Motor neuron (in vitro differentiated cells): Measurements from ENCODE around the gene GAREM2. TPM values are rescaled to one million over a fixed set of nuclear protein-coding genes. Genes with fewer than 3 reads are reported as not detected.
"Not testable (repeated sequence)": the region's sequence is repeated elsewhere in the genome, so short reads cannot be mapped to it uniquely, and the experiment has no call there.

Experiments
- ATAC-seq, 8 experiments: fragments of 200-7000 bp; cut with Tn5 transposase; replicated peaks in 6 of 8; 2 replicates each; pipeline ENCODE4 v1.8.0; 2021; ENCODE audit warnings: mild to moderate bottlenecking in 8 of 8, moderate library complexity in 8 of 8
- H3K27ac ChIP-seq, 2 donors: fragments of 250-450 bp; sonication (Bioruptor Pico); 2 replicates each; pipeline ENCODE4 v1.9.0; 2021; ENCODE audit warnings: antibody characterized with exemption in 2 of 2, mild to moderate bottlenecking in 2 of 2, moderate library complexity in 1 of 2
- H3K4me1 ChIP-seq, 2 donors: fragments of 250-450 bp; sonication (Bioruptor Pico); replicated peaks in 1 of 2; 2 replicates each; pipeline ENCODE4 v1.6.1; 2021; ENCODE audit warnings: antibody characterized with exemption in 2 of 2, mild to moderate bottlenecking in 2 of 2, moderate library complexity in 1 of 2
- H3K4me3 ChIP-seq, 5 donors: fragments of 250-450 bp; sonication (Bioruptor Pico); 2 replicates each; pipeline ENCODE4 v1.9.0; 2021; ENCODE audit warnings: antibody characterized with exemption in 5 of 5, mild to moderate bottlenecking in 5 of 5, moderate library complexity in 4 of 5
- WGBS, 10 experiments: fragments of 450-650 bp; shearing (Covaris generic); methylation state at CpG; one replicate each; pipeline ENCODE4 v1.0.0; 2022; 5-methylcytosine and 5-hydroxymethylcytosine counted together
- in situ Hi-C, 9 experiments: fragments of 400-800 bp; cut with MboI; loops; one replicate each; pipeline ENCODE4 v1.15.0; 2021; ENCODE audit warnings: low sequenced_read_pairs in 9 of 9, low pct_unique_long_range_greater_than_20kb in 2 of 9; ENCODE audit not compliant: unreplicated experiment in 9 of 9
- total RNA-seq, 8 experiments: library from RNA; unstranded; fragments of 300-600 nt; gene quantifications; 2 replicates each; pipeline versions ENCODE4 v1.2.3 to v1.2.4, GENCODE V29; 2022

The GAREM2 gene
- total RNA-seq, 8 experiments from 2014 or later, result 1.0 to 17.1 (median 5.0) TPM

GRCh38 chr2:26150243-26150642 lies 22.6 kb upstream of the GAREM2 start:
- no peak for ATAC-seq
- H3K4me1 ChIP-seq, result no peaks in the 10 kb centered on the region
- no peak overlapping the region for H3K4me3 ChIP-seq
- in situ Hi-C loops, result loop anchor here in 1 of 9 experiments (10.0 kb wide), 1 partner anchor 175 kb away; no protein-coding TSS in a partner anchor
- WGBS, 10 experiments, result 60 to 90% (median 76%) methylated on average over 2 to 10 of the region's 12 CpGs; no CpG with 5 or more reads in 1 of the 10 experiments
- H3K27ac ChIP-seq, result no peak overlapping the region

GRCh38 chr2:26157580-26157979 lies 15.3 kb upstream of the GAREM2 start:
- H3K4me1 ChIP-seq, result no peaks in the 10 kb centered on the region
- in situ Hi-C loops, result loop anchor here in 1 of 9 experiments (10.0 kb wide), 1 partner anchor 183 kb away; no protein-coding TSS in a partner anchor

GRCh38 chr2:26161926-26162325 lies 11.0 kb upstream of the GAREM2 start:
- ATAC-seq, result no peak
- no peak overlapping the region for H3K27ac ChIP-seq
- 40 to 92% (median 83%) methylated on average over 1 to 4 of the region's 7 CpGs; no CpG with 5 or more reads in 3 of the 10 experiments for WGBS, 10 experiments
- no peak overlapping the region for H3K4me3 ChIP-seq
- H3K4me1 ChIP-seq, result no peaks in the 10 kb centered on the region
- in situ Hi-C loops, result no loop called here

More at GRCh38 chr2:26157580-26157979, 15.3 kb upstream of the GAREM2 start:
- no peak overlapping the region for H3K27ac ChIP-seq
- WGBS, 10 experiments, result 70 to 100% (median 94%) methylated on average over 1 to 5 of the region's 5 CpGs; no CpG with 5 or more reads in 2 of the 10 experiments
- H3K4me3 ChIP-seq, result no peak overlapping the region
- ATAC-seq, result no peak

- WGBS, 10 experiments, result 44 to 100% (median 90%) methylated on average over 1 to 8 of the region's 10 CpGs; no CpG with 5 or more reads in 2 of the 10 experiments
- in situ Hi-C loops, result no loop called here
- Histone ChIP-seq H3K4me3 (no peak overlapping the region), H3K27ac (no peak overlapping the region), H3K4me1 (no peaks in the 10 kb centered on the region)
- ATAC-seq, result no peak
Observed at GRCh38 chr2:26162963-26163362, 9.9 kb upstream of the GAREM2 start.

GRCh38 chr2:26164231-26164630 lies 8.7 kb upstream of the GAREM2 start:
- no peak overlapping the region for H3K4me3 ChIP-seq
- in situ Hi-C loops, result no loop called here
- H3K4me1 ChIP-seq, result no peaks in the 10 kb centered on the region
- H3K27ac ChIP-seq, result no peak overlapping the region
- no peak for ATAC-seq
- WGBS, 10 experiments, result 0 to 86% (median 17%) methylated on average over 1 of the region's 1 CpG; no CpG with 5 or more reads in 3 of the 10 experiments

- no peak overlapping the region for H3K4me3 ChIP-seq
- WGBS, 10 experiments, result 57 to 100% (median 78%) methylated on average over 1 to 8 of the region's 8 CpGs; no CpG with 5 or more reads in 3 of the 10 experiments
- in situ Hi-C loops, result no loop called here
- ATAC-seq, result no peak
- H3K4me1 ChIP-seq, result peaks cover 0 to 4% of the 10 kb centered on the region in 2 donors
- no peak overlapping the region for H3K27ac ChIP-seq
Observed at GRCh38 chr2:26164641-26165211, 8.2 kb upstream of the GAREM2 start.

GRCh38 chr2:26165403-26165802 lies 7.5 kb upstream of the GAREM2 start:
- 25 to 97% (median 85%) methylated on average over 2 to 4 of the region's 4 CpGs; no CpG with 5 or more reads in 1 of the 10 experiments for WGBS, 10 experiments
- ATAC-seq, result no peak
- H3K4me1 ChIP-seq, result peaks cover 0 to 4% of the 10 kb centered on the region in 2 donors
- no peak overlapping the region for H3K4me3 ChIP-seq
- H3K27ac ChIP-seq, result no peak overlapping the region
- in situ Hi-C loops, result no loop called here

GRCh38 chr2:26166541-26166940 lies 6.3 kb upstream of the GAREM2 start:
- H3K4me3 ChIP-seq, H3K27ac ChIP-seq, ATAC-seq, H3K4me1 ChIP-seq, in situ Hi-C loops: not testable (repeated sequence)
- WGBS, 10 experiments, result 50 to 100% (median 86%) methylated on average over 1 to 4 of the region's 6 CpGs; no CpG with 5 or more reads in 4 of the 10 experiments

- ATAC-seq, result no peak
- in situ Hi-C loops, result no loop called here
- no peak overlapping the region for H3K27ac ChIP-seq
- peaks cover 0 to 4% of the 10 kb centered on the region in 2 donors for H3K4me1 ChIP-seq
- 83 to 100% (median 92%) methylated on average over 2 to 4 of the region's 4 CpGs; no CpG with 5 or more reads in 6 of the 10 experiments for WGBS, 10 experiments
- no peak overlapping the region for H3K4me3 ChIP-seq
Observed at GRCh38 chr2:26168785-26169184, 4.1 kb upstream of the GAREM2 start.

- Histone ChIP-seq H3K27ac (no peak overlapping the region), H3K4me3 (no peak overlapping the region), H3K4me1 (peaks cover under 1 to 4% of the 10 kb centered on the region in 2 donors)
- 80 to 100% (median 100%) methylated on average over 1 to 2 of the region's 5 CpGs; no CpG with 5 or more reads in 4 of the 10 experiments for WGBS, 10 experiments
- no peak for ATAC-seq
- in situ Hi-C loops, result no loop called here
Observed at GRCh38 chr2:26169226-26169625, 3.7 kb upstream of the GAREM2 start.

GRCh38 chr2:26169681-26170414 lies 3.0 kb upstream of the GAREM2 start:
- no peak overlapping the region for H3K27ac ChIP-seq
- peaks cover 7 to 11% of the 10 kb centered on the region in 2 donors for H3K4me1 ChIP-seq
- 58 to 100% (median 80%) methylated on average over 1 to 7 of the region's 14 CpGs; no CpG with 5 or more reads in 3 of the 10 experiments for WGBS, 10 experiments
- in situ Hi-C loops, result no loop called here
- ATAC-seq, result no peak
- H3K4me3 ChIP-seq, result no peak overlapping the region

- Histone ChIP-seq H3K4me3 (no peak overlapping the region), H3K4me1 (peaks cover 16 to 20% of the 10 kb centered on the region in 2 donors), H3K27ac (no peak overlapping the region)
- in situ Hi-C loops, result no loop called here
- no peak for ATAC-seq
- WGBS, 10 experiments, result 93 to 100% (median 100%) methylated on average over 2 to 5 of the region's 9 CpGs; no CpG with 5 or more reads in 7 of the 10 experiments
Observed at GRCh38 chr2:26170795-26171194, 2.1 kb upstream of the GAREM2 start.

- in situ Hi-C loops, result no loop called here
- no peak overlapping the region for H3K27ac ChIP-seq
- WGBS, 10 experiments, result 12 to 87% methylated on average over 3 to 5 of the region's 56 CpGs; no CpG with 5 or more reads in 8 of the 10 experiments
- peak; percentile 6 to 58 (median 38) for ATAC-seq
- peak overlapping the region; percentile 20 to 55 (median 30) for H3K4me3 ChIP-seq
- peaks cover 27% of the 10 kb centered on the region in 2 donors for H3K4me1 ChIP-seq
Observed at GRCh38 chr2:26172189-26172870, 558 bp upstream of the GAREM2 start.
